ENCODE results near the gene ADCY2.

- TF ChIP-seq POLR2A (IDR thresholded peaks at IDR 0.05) (no peak), CTCF (IDR thresholded peaks at IDR 0.05) (no peak), EP300 (IDR thresholded peaks at IDR 0.05) (no peak)
These were observed 476.7 kb downstream of the ADCY2 start for GRCh38 chr5:7872517-7873130.
